HG03066 (cell line): ENCODE data around the gene COMMD10.

Experiments
- ATAC-seq: cut with Tn5 transposase; IDR thresholded peaks from one replicate; pipeline ENCODE4 v1.9.1; 2021; ENCODE audit warnings: low read depth; ENCODE audit not compliant: unreplicated experiment

The COMMD10 gene

GRCh38 chr5:116280149-116280803 lies 195.5 kb downstream of the COMMD10 start:
- ATAC-seq = no peak

GRCh38 chr5:116281309-116281708 lies 196.5 kb downstream of the COMMD10 start:
- ATAC-seq = no peak

DNA sequence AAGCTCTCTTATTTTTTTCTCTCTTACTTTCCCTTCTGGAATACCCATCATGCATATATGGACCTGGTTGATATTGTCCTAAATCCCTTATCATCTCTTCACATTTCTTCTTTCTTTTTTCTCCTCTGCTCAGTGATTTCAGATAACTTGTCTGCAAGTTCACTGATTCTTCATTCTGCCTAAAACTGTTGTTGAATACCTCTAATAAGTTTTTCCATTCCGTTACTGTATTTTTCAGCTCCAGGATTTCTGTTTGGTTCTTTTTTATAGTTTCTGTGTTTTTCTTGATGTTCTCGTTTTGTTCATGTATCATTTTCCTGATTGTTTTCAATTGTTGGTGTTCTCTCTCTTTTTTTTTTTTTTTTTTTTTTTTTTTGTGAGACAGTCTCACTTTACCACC lies 203.7 kb downstream of the COMMD10 start:
- ATAC-seq = no peak

GRCh38 chr5:116289276-116289675 lies 204.5 kb downstream of the COMMD10 start:
- no peak for ATAC-seq

GRCh38 chr5:116291271-116291670 lies 206.4 kb downstream of the COMMD10 start:
- ATAC-seq = no peak

DNA sequence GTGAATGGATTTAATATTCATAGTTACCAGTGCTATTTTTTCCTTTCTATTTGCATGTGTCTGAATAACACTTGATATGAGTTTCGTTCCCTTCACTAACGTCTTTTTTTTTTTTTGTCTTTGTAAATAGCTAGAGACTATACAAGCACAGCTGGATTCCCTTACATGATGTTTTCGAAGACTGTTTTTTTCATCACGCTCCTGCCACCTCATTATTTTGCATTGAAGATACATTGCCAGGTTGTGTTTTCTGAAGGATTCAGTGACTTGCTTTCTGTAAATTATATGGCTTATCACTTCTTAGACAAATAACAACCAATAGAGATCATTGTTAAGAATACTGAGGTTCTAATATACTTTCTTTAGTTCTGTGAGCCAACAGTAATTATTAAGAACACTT lies 207.5 kb downstream of the COMMD10 start:
- ATAC-seq = no peak

GRCh38 chr5:116296335-116297072 lies 211.7 kb downstream of the COMMD10 start:
- ATAC-seq = no peak

- no peak for ATAC-seq
Observed at GRCh38 chr5:116297296-116297814, 212.5 kb downstream of the COMMD10 start.

- ATAC-seq = no peak
Observed at GRCh38 chr5:116299746-116300640, 215.2 kb downstream of the COMMD10 start.

DNA sequence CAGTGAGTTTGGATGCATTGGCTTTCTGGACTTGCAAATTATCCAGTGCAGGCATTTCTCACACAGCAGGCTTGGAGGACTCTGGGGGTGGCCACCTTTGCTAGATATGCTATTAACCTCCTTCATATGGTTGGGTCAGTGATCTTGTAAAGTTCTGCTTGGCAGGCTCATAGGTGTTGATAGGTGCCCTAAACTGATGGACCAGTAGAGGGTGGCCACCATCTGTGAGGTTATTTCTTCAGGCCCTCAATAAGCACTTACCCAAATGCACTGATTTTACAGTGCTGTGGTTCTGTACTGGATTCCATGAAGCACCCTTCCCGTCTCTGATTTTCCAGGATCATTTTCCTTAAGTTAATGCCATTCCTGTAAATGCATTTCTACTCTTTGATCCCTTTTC lies 216.3 kb downstream of the COMMD10 start:
- ATAC-seq = no peak

- ATAC-seq = no peak
Observed at GRCh38 chr5:116303340-116303739, 218.5 kb downstream of the COMMD10 start.

DNA sequence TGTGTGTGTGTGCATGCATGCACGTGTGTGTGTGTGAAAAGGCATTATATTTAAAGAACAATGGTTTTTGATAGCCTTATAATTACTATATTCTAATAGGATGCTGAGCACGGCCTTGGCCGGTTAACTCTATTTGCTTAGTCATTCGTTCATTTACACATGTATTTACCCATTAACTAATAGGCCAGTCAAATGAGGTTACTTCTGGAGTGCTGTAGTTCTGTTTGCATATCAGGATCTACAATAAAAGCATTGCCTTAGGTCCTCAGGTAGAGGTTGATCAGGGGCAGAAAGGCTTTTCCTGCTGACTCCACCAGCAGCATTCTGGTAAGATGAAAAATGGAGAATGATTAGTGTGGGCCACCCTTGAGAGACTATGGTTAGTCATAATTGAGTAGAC lies 219.0 kb downstream of the COMMD10 start:
- no peak for ATAC-seq

- no peak for ATAC-seq
Observed at GRCh38 chr5:116305899-116306298, 221.1 kb downstream of the COMMD10 start.

GRCh38 chr5:116306846-116307245 lies 222.0 kb downstream of the COMMD10 start:
- no peak for ATAC-seq

- ATAC-seq = no peak
Observed at GRCh38 chr5:116308391-116308790, 223.6 kb downstream of the COMMD10 start.

GRCh38 chr5:116313366-116313765 lies 228.5 kb downstream of the COMMD10 start:
- no peak for ATAC-seq

DNA sequence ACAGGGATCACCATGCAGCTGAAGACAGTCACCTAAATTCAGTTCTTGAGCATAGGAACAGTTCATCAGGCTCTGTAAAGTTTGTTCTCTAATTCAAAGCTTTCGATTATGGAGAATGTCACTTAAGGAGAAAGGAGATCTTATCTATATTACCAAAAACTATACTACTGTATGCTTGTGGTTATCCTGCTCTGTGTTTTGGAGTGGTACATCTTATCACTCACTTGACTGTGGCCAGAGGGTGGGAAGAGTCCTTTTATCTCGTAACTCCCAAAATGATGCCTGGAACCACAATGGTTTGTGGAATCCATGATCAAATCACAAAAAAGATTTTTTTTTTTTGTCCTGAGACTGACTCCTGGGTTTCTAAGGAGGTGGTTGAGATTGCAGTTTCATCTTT lies 230.7 kb downstream of the COMMD10 start:
- no peak for ATAC-seq

- no peak for ATAC-seq
Observed at GRCh38 chr5:116318091-116318854, 233.4 kb downstream of the COMMD10 start.

DNA sequence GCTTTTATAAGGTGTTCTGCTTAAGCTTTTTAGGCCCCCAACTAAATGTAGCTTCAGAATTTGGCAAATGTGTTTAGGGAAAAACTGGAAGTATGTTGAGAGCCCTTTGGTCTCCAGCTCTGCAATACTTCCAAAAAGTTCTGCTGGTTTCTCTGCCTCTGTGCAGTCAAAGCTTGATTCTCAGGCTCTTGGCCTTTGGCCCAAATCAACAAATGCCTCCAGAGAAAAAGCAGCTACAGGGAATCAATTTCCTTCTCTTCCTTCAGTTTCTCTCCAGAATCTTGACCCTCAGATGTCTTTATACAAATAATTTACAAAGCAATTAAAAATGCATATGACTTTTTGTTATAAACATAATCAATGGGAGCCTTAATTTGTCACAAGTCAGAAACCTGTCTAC lies 235.7 kb downstream of the COMMD10 start:
- ATAC-seq = no peak

GRCh38 chr5:116329503-116329902 lies 244.7 kb downstream of the COMMD10 start:
- ATAC-seq = no peak
